T47D (cell line): ENCODE results near the gene FLVCR2.

ENCODE experiments used
- DNase-seq, 2 experiments: peaks; one replicate each; pipeline versions ENCODE4 v3.0.0 to v3.0.0-alpha.2; 2011 to 2012; ENCODE audit warnings: low read depth in 1 of 2, low spot score in 1 of 2
- JUND ChIP-seq: IDR thresholded peaks from 2 replicates; pipeline ENCODE4 v1.6.1; 2012; ENCODE audit warnings: low read depth
- in situ Hi-C: cut with HindIII; loops from 2 replicates; pipeline ENCODE4 v1.10.0; 2016; ENCODE audit warnings: low sequenced_read_pairs, low pct_unique_long_range_greater_than_20kb

FLVCR2 gene

GRCh38 chr14:75650253-75651058, 72.0 kb downstream of the FLVCR2 start:
- DNase-seq, result no peak
- in situ Hi-C loops, result no loop called here
- no peak for TF ChIP-seq JUND

- in situ Hi-C loops, result no loop called here
- no peak for TF ChIP-seq JUND
Observed at GRCh38 chr14:75653563-75653962, 75.1 kb downstream of the FLVCR2 start.

GRCh38 chr14:75654127-75654732, 75.8 kb downstream of the FLVCR2 start:
- TF ChIP-seq JUND, result no peak
- peak; percentile 77 to 85 for DNase-seq
- in situ Hi-C loops, result no loop called here

More at GRCh38 chr14:75653563-75653962, 75.1 kb downstream of the FLVCR2 start:
- no peak for DNase-seq

- in situ Hi-C loops, result no loop called here
- no peak for TF ChIP-seq JUND
- DNase-seq, result no peak
Observed at GRCh38 chr14:75655235-75655634, 76.8 kb downstream of the FLVCR2 start.

- DNase-seq, result no peak
- in situ Hi-C loops, result no loop called here
- no peak for TF ChIP-seq JUND
Observed at GRCh38 chr14:75657331-75657730, 78.9 kb downstream of the FLVCR2 start.

GRCh38 chr14:75658957-75659356, 80.5 kb downstream of the FLVCR2 start:
- no peak for DNase-seq
- in situ Hi-C loops, result no loop called here
- no peak for TF ChIP-seq JUND

GRCh38 chr14:75660238-75660629, 81.8 kb downstream of the FLVCR2 start:
- TF ChIP-seq JUND, result no peak
- no peak for DNase-seq
- in situ Hi-C loops, result no loop called here

GRCh38 chr14:75660630-75661498, 82.4 kb downstream of the FLVCR2 start, which contains the start of the genes ERG28 and TTLL5:
Gene ERG28, minus strand, starts transcription at chr14:75660876. Its CDS starts 3,374 bp downstream, at chr14:75657502.
Gene TTLL5, plus strand, starts transcription at chr14:75661246. Its CDS starts 1,904 bp downstream, at chr14:75663150.
- in situ Hi-C loops, result no loop called here
- TF ChIP-seq JUND, result no peak
- DNase-seq, result peak; percentile 97 to 100

- no peak for DNase-seq
- in situ Hi-C loops, result no loop called here
- TF ChIP-seq JUND, result no peak
Observed at GRCh38 chr14:75661499-75661814, 83.0 kb downstream of the FLVCR2 start.

GRCh38 chr14:75662966-75663365, 84.5 kb downstream of the FLVCR2 start:
- DNase-seq, result no peak
- no peak for TF ChIP-seq JUND
- in situ Hi-C loops, result no loop called here

GRCh38 chr14:75667099-75667765, 88.8 kb downstream of the FLVCR2 start:
- no peak for TF ChIP-seq JUND
- in situ Hi-C loops, result no loop called here
- DNase-seq, result no peak

- DNase-seq, result no peak
Observed at GRCh38 chr14:75672605-75673192, 94.3 kb downstream of the FLVCR2 start.

More at GRCh38 chr14:75672605-75673192, 94.3 kb downstream of the FLVCR2 start:
- in situ Hi-C loops, result no loop called here
- TF ChIP-seq JUND, result no peak
